Activated naive CD4-positive, alpha-beta T cell treated with anti-CD3 and anti-CD28 coated beads, Interleukin-2, amount 50 U/mL, for 72 hours (primary cell): ENCODE results near the gene DCAKD. TPM values are rescaled to one million over a fixed set of nuclear protein-coding genes. Genes with fewer than 3 reads are reported as not detected.

ENCODE experiments used
- ATAC-seq, 2 donors: fragments of 150-1000 bp; cut with Tn5 transposase; 2 replicates each; pipeline ENCODE4 v1.10.0; 2021; ENCODE audit warnings: mild to moderate bottlenecking in 2 of 2, moderate library complexity in 2 of 2
- DNase-seq, 2 donors: peaks; one replicate each; pipeline ENCODE4 v3.0.0; 2021 to 2022; ENCODE audit warnings: low spot score in 2 of 2
- H3K27ac Mint-ChIP-seq, 2 donors: one replicate each; pipeline ENCODE4 v1.8.0; 2022; ENCODE audit warnings: mild to moderate bottlenecking in 2 of 2, mixed read lengths in 2 of 2
- H3K36me3 Mint-ChIP-seq, 2 donors: one replicate each; pipeline ENCODE4 v1.8.0; 2022; ENCODE audit warnings: mixed read lengths in 2 of 2
- H3K9me3 Mint-ChIP-seq, 2 donors: one replicate each; pipeline ENCODE4 v1.8.0; 2022; ENCODE audit warnings: mixed read lengths in 2 of 2
- total RNA-seq, 2 donors: library from RNA; stranded (reverse); gene quantifications; one replicate each; pipeline ENCODE4 v1.2.3, GENCODE V29; 2022

DCAKD gene
- total RNA-seq, 2 donors from 2014 or later: 38.9 to 93.4 TPM

GRCh38 chr17:45046537-45047125, 4.8 kb downstream of the DCAKD start:
- DNase-seq: no peak
- Mint-ChIP-seq H3K27ac (peak overlapping the region in 1 of 2 donors; percentile 52), H3K36me3 (peaks cover 12 to 17% of the 10 kb centered on the region in 2 donors), H3K9me3 (no peaks in the 10 kb centered on the region)
- ATAC-seq: peak in 1 of 2 donors; percentile 51

- H3K27ac Mint-ChIP-seq: peak overlapping the region; percentile 37 to 45
- H3K36me3 Mint-ChIP-seq: peaks cover 0 to 5% of the 10 kb centered on the region in 2 donors
- DNase-seq (no peak), ATAC-seq (no peak)
- no peaks in the 10 kb centered on the region for H3K9me3 Mint-ChIP-seq
Measured at GRCh38 chr17:45043813-45044540, 7.5 kb downstream of the DCAKD start.

GRCh38 chr17:45042346-45043120, 8.9 kb downstream of the DCAKD start:
- Mint-ChIP-seq H3K36me3 (no peaks in the 10 kb centered on the region), H3K27ac (peak overlapping the region; percentile 1 to 45), H3K9me3 (no peaks in the 10 kb centered on the region)
- ATAC-seq (no peak), DNase-seq (no peak)

GRCh38 chr17:45040459-45040858, 11.0 kb downstream of the DCAKD start:
- no peaks in the 10 kb centered on the region for H3K36me3 Mint-ChIP-seq
- no peak for ATAC-seq
- no peak overlapping the region for H3K27ac Mint-ChIP-seq
- no peak for DNase-seq
- no peaks in the 10 kb centered on the region for H3K9me3 Mint-ChIP-seq

GRCh38 chr17:45038728-45039634, 12.5 kb downstream of the DCAKD start:
- Mint-ChIP-seq H3K36me3 (peaks cover 0 to 9% of the 10 kb centered on the region in 2 donors), H3K9me3 (no peaks in the 10 kb centered on the region), H3K27ac (no peak overlapping the region)
- no peak for DNase-seq
- no peak for ATAC-seq

- H3K27ac Mint-ChIP-seq: no peak overlapping the region
- peaks cover 6 to 9% of the 10 kb centered on the region in 2 donors for H3K36me3 Mint-ChIP-seq
- ATAC-seq (no peak), DNase-seq (no peak)
- H3K9me3 Mint-ChIP-seq: no peaks in the 10 kb centered on the region
Measured at GRCh38 chr17:45036691-45037090, 14.7 kb downstream of the DCAKD start.

GRCh38 chr17:45035848-45036247, 15.6 kb downstream of the DCAKD start:
- DNase-seq (no peak), ATAC-seq (no peak)
- Mint-ChIP-seq H3K27ac (peak overlapping the region in 1 of 2 donors; percentile 29), H3K36me3 (peaks cover 6 to 9% of the 10 kb centered on the region in 2 donors), H3K9me3 (no peaks in the 10 kb centered on the region)

- no peak for ATAC-seq
- no peaks in the 10 kb centered on the region for H3K9me3 Mint-ChIP-seq
- peaks cover 6 to 9% of the 10 kb centered on the region in 2 donors for H3K36me3 Mint-ChIP-seq
- H3K27ac Mint-ChIP-seq: peak overlapping the region in 1 of 2 donors; percentile 75
- no peak for DNase-seq
Measured at GRCh38 chr17:45034599-45034998, 16.8 kb downstream of the DCAKD start.

- ATAC-seq (no peak), DNase-seq (no peak)
- Mint-ChIP-seq H3K9me3 (no peaks in the 10 kb centered on the region), H3K36me3 (peaks cover 6 to 9% of the 10 kb centered on the region in 2 donors), H3K27ac (peak overlapping the region in 1 of 2 donors; percentile 89)
Measured at GRCh38 chr17:45032174-45032541, 19.3 kb downstream of the DCAKD start.

GRCh38 chr17:45031231-45032173, 19.9 kb downstream of the DCAKD start:
- ATAC-seq (no peak), DNase-seq (no peak)
- H3K9me3 Mint-ChIP-seq: no peaks in the 10 kb centered on the region
- peak overlapping the region in 1 of 2 donors; percentile 89 for H3K27ac Mint-ChIP-seq
- peaks cover 6 to 9% of the 10 kb centered on the region in 2 donors for H3K36me3 Mint-ChIP-seq

- Mint-ChIP-seq H3K36me3 (peaks cover 6 to 9% of the 10 kb centered on the region in 2 donors), H3K27ac (no peak overlapping the region), H3K9me3 (no peaks in the 10 kb centered on the region)
- ATAC-seq (no peak), DNase-seq (no peak)
Measured at GRCh38 chr17:45030733-45031132, 20.7 kb downstream of the DCAKD start.

GRCh38 chr17:45029758-45030423, 21.5 kb downstream of the DCAKD start:
- Mint-ChIP-seq H3K9me3 (no peaks in the 10 kb centered on the region), H3K36me3 (peaks cover 6 to 9% of the 10 kb centered on the region in 2 donors), H3K27ac (peak overlapping the region in 1 of 2 donors; percentile 77)
- DNase-seq: no peak
- ATAC-seq: no peak

- ATAC-seq: no peak
- H3K9me3 Mint-ChIP-seq: no peaks in the 10 kb centered on the region
- H3K36me3 Mint-ChIP-seq: peaks cover 1 to 6% of the 10 kb centered on the region in 2 donors
Measured at GRCh38 chr17:45029096-45029495, 22.3 kb downstream of the DCAKD start.

GRCh38 chr17:45022655-45023339, 28.6 kb downstream of the DCAKD start:
- ATAC-seq (no peak), DNase-seq (no peak)
- Mint-ChIP-seq H3K27ac (no peak overlapping the region), H3K36me3 (no peaks in the 10 kb centered on the region), H3K9me3 (no peaks in the 10 kb centered on the region)

More at GRCh38 chr17:45029096-45029495, 22.3 kb downstream of the DCAKD start:
- no peak overlapping the region for H3K27ac Mint-ChIP-seq
- DNase-seq: no peak
